GM19025 (cell line): Measurements from ENCODE around the gene RGS6.

ENCODE experiments used
- ATAC-seq: cut with Tn5 transposase; IDR thresholded peaks from one replicate; pipeline ENCODE4 v1.9.1; 2021; ENCODE audit warnings: mild to moderate bottlenecking, low read depth, moderate library complexity; ENCODE audit not compliant: unreplicated experiment

Gene RGS6

GRCh38 chr14:72539661-72540315 is 607.6 kb downstream of the RGS6 start:
- ATAC-seq = no peak

GRCh38 chr14:72540836-72541235 is 608.6 kb downstream of the RGS6 start:
- ATAC-seq = no peak

- ATAC-seq = no peak
These were observed 609.3 kb downstream of the RGS6 start for GRCh38 chr14:72541546-72541945.

- no peak for ATAC-seq
These were observed 611.1 kb downstream of the RGS6 start for GRCh38 chr14:72543341-72543740.

GRCh38 chr14:72544615-72545387 is 612.6 kb downstream of the RGS6 start:
- ATAC-seq = no peak

- no peak for ATAC-seq
These were observed 613.4 kb downstream of the RGS6 start for GRCh38 chr14:72545411-72546311.

GRCh38 chr14:72546344-72547016 is 614.3 kb downstream of the RGS6 start:
- no peak for ATAC-seq

GRCh38 chr14:72547999-72548398 is 615.8 kb downstream of the RGS6 start:
- no peak for ATAC-seq

GRCh38 chr14:72549026-72549425 is 616.8 kb downstream of the RGS6 start:
- ATAC-seq = no peak

- no peak for ATAC-seq
These were observed 617.6 kb downstream of the RGS6 start for GRCh38 chr14:72549854-72550253.

GRCh38 chr14:72550513-72550912 is 618.3 kb downstream of the RGS6 start:
- ATAC-seq = no peak

- no peak for ATAC-seq
These were observed 620.0 kb downstream of the RGS6 start for GRCh38 chr14:72552236-72552635.

- ATAC-seq = no peak
These were observed 620.9 kb downstream of the RGS6 start for GRCh38 chr14:72553161-72553560.

- no peak for ATAC-seq
These were observed 621.4 kb downstream of the RGS6 start for GRCh38 chr14:72553656-72554055.

- ATAC-seq = no peak
These were observed 622.2 kb downstream of the RGS6 start for GRCh38 chr14:72554401-72554800.

GRCh38 chr14:72554994-72555608 is 622.9 kb downstream of the RGS6 start:
- ATAC-seq = no peak

GRCh38 chr14:72555609-72556000 is 623.4 kb downstream of the RGS6 start:
- no peak for ATAC-seq

GRCh38 chr14:72557671-72558070 is 625.4 kb downstream of the RGS6 start:
- ATAC-seq = no peak

GRCh38 chr14:72558721-72559120 is 626.5 kb downstream of the RGS6 start:
- ATAC-seq = no peak

- no peak for ATAC-seq
These were observed 627.0 kb downstream of the RGS6 start for GRCh38 chr14:72559202-72559601.
